Measurements from ENCODE around the gene MYO6.
"Not testable (repeated sequence)": the region's sequence is repeated elsewhere in the genome, so short reads cannot be mapped to it uniquely, and the experiment has no call there.

MYO6 gene

GRCh38 chr6:75893058-75893775 is 144.2 kb downstream of the MYO6 start:
- FAIRE-seq: peak; percentile 98

- no peak for FAIRE-seq
Observed at GRCh38 chr6:75893776-75894152, 144.7 kb downstream of the MYO6 start.

- no peak for FAIRE-seq
Observed at GRCh38 chr6:75896526-75896925, 147.5 kb downstream of the MYO6 start.

GRCh38 chr6:75900216-75900615 is 151.2 kb downstream of the MYO6 start:
- not testable (repeated sequence) for FAIRE-seq

- not testable (repeated sequence) for FAIRE-seq
Observed at GRCh38 chr6:75905129-75905528, 156.1 kb downstream of the MYO6 start.

- no peak for FAIRE-seq
Observed at GRCh38 chr6:75906871-75907270, 157.8 kb downstream of the MYO6 start.

GRCh38 chr6:75907444-75907843 is 158.4 kb downstream of the MYO6 start:
- peak; percentile 45 for FAIRE-seq

GRCh38 chr6:75913040-75913439 is 164.0 kb downstream of the MYO6 start:
- no peak for FAIRE-seq

- no peak for FAIRE-seq
Observed at GRCh38 chr6:75922226-75922625, 173.2 kb downstream of the MYO6 start.

- no peak for FAIRE-seq
Observed at GRCh38 chr6:75926293-75927168, 177.5 kb downstream of the MYO6 start.

GRCh38 chr6:75931011-75931680 is 182.1 kb downstream of the MYO6 start:
- FAIRE-seq: no peak

- FAIRE-seq: no peak
Observed at GRCh38 chr6:75932067-75932466, 183.0 kb downstream of the MYO6 start.

GRCh38 chr6:75933387-75933975 is 184.4 kb downstream of the MYO6 start:
- FAIRE-seq: no peak

- FAIRE-seq: peak; percentile 69
Observed at GRCh38 chr6:75934643-75935472, 185.8 kb downstream of the MYO6 start.

GRCh38 chr6:75935473-75935793 is 186.4 kb downstream of the MYO6 start:
- FAIRE-seq: no peak

GRCh38 chr6:75936682-75937081 is 187.6 kb downstream of the MYO6 start:
- no peak for FAIRE-seq

- FAIRE-seq: no peak
Observed at GRCh38 chr6:75937846-75938245, 188.8 kb downstream of the MYO6 start.

GRCh38 chr6:75940564-75940963 is 191.5 kb downstream of the MYO6 start:
- FAIRE-seq: no peak

GRCh38 chr6:75941509-75941908 is 192.5 kb downstream of the MYO6 start:
- no peak for FAIRE-seq

- FAIRE-seq: no peak
Observed at GRCh38 chr6:75943381-75943780, 194.3 kb downstream of the MYO6 start.

- no peak for FAIRE-seq
Observed at GRCh38 chr6:75946146-75946831, 197.2 kb downstream of the MYO6 start.

GRCh38 chr6:75947935-75948334 is 198.9 kb downstream of the MYO6 start:
- FAIRE-seq: no peak

Measured in islet of Langerhans (tissue), 1 donor.